Measurements from ENCODE around the gene ZNF808. TPM values are rescaled to one million over a fixed set of nuclear protein-coding genes. Genes with fewer than 3 reads are reported as not detected.

ZNF808 gene
- total and polyA plus RNA-seq, 9 of the 15 experiments (the other 6 are each of a cell fraction or from before 2014, with no cell fraction given) = 3.1 to 20.1 (median 10.9) TPM

GRCh38 chr19:52520013-52520412 lies 7.5 kb upstream of the ZNF808 start:
- peak overlapping the region; percentile 32 for H3K4me2 ChIP-seq (ENCODE audit: insufficient read depth, low read length)
- in situ Hi-C loops (cut with MboI) (no loop called here), intact Hi-C loops (cut with micrococcal nuclease) (loop anchor here (10.0 kb wide), 1 partner anchor 175 kb away; no protein-coding TSS in a partner anchor)
- no peak for FAIRE-seq
- CTCF ChIA-PET (ENCODE audit: low intra/inter-chr PET ratio) = no interaction called here
- no peak overlapping the region for H3K4me3 ChIP-seq
- 0 out of 2 replicates have a peak, but pooled peaks cover 1% of the 10 kb centered on the region for H3K9me3 ChIP-seq (replicated peaks; ENCODE audit: control insufficient read depth, insufficient read depth, low read depth, low read length)
- WGBS (ENCODE audit: insufficient coverage, low coverage, missing lambda C conversion rate) = 4% methylated on average over 4 of the region's 4 CpGs
- TF ChIP-seq EHMT2 (IDR thresholded peaks at IDR 0.05) = peak; percentile 18; the same call in 1 of the 2 replicates
- no peak for TF ChIP-seq E2F1 (CRISPR knock-in tag; IDR thresholded peaks at IDR 0.05)
- TF ChIP-seq GTF2A2 (tag; IDR thresholded peaks at IDR 0.05) = no peak
- TF ChIP-seq SP2 (IDR thresholded peaks at IDR 0.05; ENCODE audit: extremely low read depth, low read depth, low read length, poor library complexity, severe bottlenecking) = no peak
- 0 out of 2 replicates have a peak, but pooled peaks have one; percentile 9 for TF ChIP-seq CBFA2T3 (IDR thresholded peaks at IDR 0.05)
- no peak for TF ChIP-seq TRIM24 (IDR thresholded peaks at IDR 0.05)
- peak; percentile 25; the same call in 1 of the 2 replicates for TF ChIP-seq REST (IDR thresholded peaks at IDR 0.05; ENCODE audit: borderline replicate concordance)
- no peak for TF ChIP-seq REST (CRISPR knock-in tag; IDR thresholded peaks at IDR 0.05; ENCODE audit: low read depth)
- TF ChIP-seq TSC22D4 (tag; IDR thresholded peaks at IDR 0.05) = no peak
- peak; percentile 63 for TF ChIP-seq NFIC (IDR thresholded peaks at IDR 0.05)
- TF ChIP-seq CEBPB (tag; IDR thresholded peaks at IDR 0.05) = peak; percentile 76
- H3K4me1 ChIP-seq (replicated peaks in 1 of 2; ENCODE audit: control insufficient read depth in 2 of 2, insufficient read depth in 2 of 2, low read length in 2 of 2) = peaks cover 0 to 3% of the 10 kb centered on the region in 2 experiments; a peak in 2 of 5 replicates
- no peak; the same call in 2 of the 3 replicates for ATAC-seq
- POLR2A ChIA-PET = no interaction called here
- H3K79me2 ChIP-seq (ENCODE audit: control insufficient read depth, insufficient read depth, low read length) = no peaks in the 10 kb centered on the region
- no peaks in the 10 kb centered on the region for H3K9me1 ChIP-seq (ENCODE audit: control insufficient read depth, insufficient read depth, low read length)
- H2AFZ ChIP-seq (ENCODE audit: low read depth, low read length) = peak overlapping the region; percentile 59; the same call in 1 of the 2 replicates
- BruUV-seq (replicated peaks) = no TSS peak
- no peaks in the 10 kb centered on the region for H4K20me1 ChIP-seq (replicated peaks; ENCODE audit: control insufficient read depth, insufficient read depth, low read length)
- H3K36me3 ChIP-seq (ENCODE audit: control insufficient read depth, insufficient read depth, low read length) = no peaks in the 10 kb centered on the region
- peak in 1 of 4 experiments; percentile 58 for DNase-seq (ENCODE audit: extremely low read depth in 1 of 4, low spot score in 3 of 4)
- H3K9ac ChIP-seq (ENCODE audit: insufficient read depth in 1 of 2, low read depth in 2 of 2, low read length in 2 of 2) = no peak overlapping the region
- H3K27ac ChIP-seq (ENCODE audit: extremely low read depth, low read depth, low read length) = no peak overlapping the region
- no peaks in the 10 kb centered on the region for H3K27me3 ChIP-seq (ENCODE audit: control insufficient read depth in 2 of 2, insufficient read depth in 2 of 2, low read length in 2 of 2)
